ENCODE data around the gene PIH1D1. TPM values are rescaled to one million over a fixed set of nuclear protein-coding genes. Genes with fewer than 3 reads are reported as not detected.

Gene PIH1D1
- total RNA-seq, 1 donor from 2014 or later: 66.3 TPM

- no peak for DNase-seq (ENCODE audit: extremely low read depth, low read depth, low spot score)
Measured at GRCh38 chr19:49436381-49437017, 15.1 kb downstream of the PIH1D1 start.

GRCh38 chr19:49435670-49436069, 15.9 kb downstream of the PIH1D1 start:
- DNase-seq (ENCODE audit: extremely low read depth, low read depth, low spot score): no peak

- no peak for DNase-seq (ENCODE audit: extremely low read depth, low read depth, low spot score)
Measured at GRCh38 chr19:49434907-49435583, 16.6 kb downstream of the PIH1D1 start.

- no peak for DNase-seq (ENCODE audit: extremely low read depth, low read depth, low spot score)
Measured at GRCh38 chr19:49433240-49433901, 18.2 kb downstream of the PIH1D1 start.

GRCh38 chr19:49432141-49433073, 19.2 kb downstream of the PIH1D1 start:
- DNase-seq (ENCODE audit: extremely low read depth, low read depth, low spot score): no peak

GRCh38 chr19:49431330-49431749, 20.3 kb downstream of the PIH1D1 start:
- DNase-seq (ENCODE audit: extremely low read depth, low read depth, low spot score): no peak

GRCh38 chr19:49430678-49431329, 20.8 kb downstream of the PIH1D1 start:
- DNase-seq (ENCODE audit: extremely low read depth, low read depth, low spot score): no peak

- DNase-seq (ENCODE audit: extremely low read depth, low read depth, low spot score): no peak
Measured at GRCh38 chr19:49430172-49430677, 21.4 kb downstream of the PIH1D1 start.

GRCh38 chr19:49428547-49429451, 22.8 kb downstream of the PIH1D1 start:
- no peak for DNase-seq (ENCODE audit: extremely low read depth, low read depth, low spot score)

GRCh38 chr19:49427855-49428546, 23.6 kb downstream of the PIH1D1 start:
- DNase-seq (ENCODE audit: extremely low read depth, low read depth, low spot score): no peak

GRCh38 chr19:49427339-49427738, 24.3 kb downstream of the PIH1D1 start:
- DNase-seq (ENCODE audit: extremely low read depth, low read depth, low spot score): no peak

- DNase-seq (ENCODE audit: extremely low read depth, low read depth, low spot score): no peak
Measured at GRCh38 chr19:49425922-49426592, 25.6 kb downstream of the PIH1D1 start.

- no peak for DNase-seq (ENCODE audit: extremely low read depth, low read depth, low spot score)
Measured at GRCh38 chr19:49425178-49425577, 26.4 kb downstream of the PIH1D1 start, which contains the start of gene GFY. Gene GFY, plus strand, starts transcription at chr19:49425388. Its CDS starts 1,043 bp downstream, at chr19:49426431.

GRCh38 chr19:49423985-49424303, 27.7 kb downstream of the PIH1D1 start:
- no peak for DNase-seq (ENCODE audit: extremely low read depth, low read depth, low spot score)

GRCh38 chr19:49423071-49423984, 28.3 kb downstream of the PIH1D1 start, which contains the start of gene PTH2:
Gene PTH2, minus strand, starts transcription at chr19:49423441. Its CDS starts 102 bp downstream, at chr19:49423339.
- DNase-seq (ENCODE audit: extremely low read depth, low read depth, low spot score): no peak

- DNase-seq (ENCODE audit: extremely low read depth, low read depth, low spot score): no peak
Measured at GRCh38 chr19:49422407-49423070, 29.1 kb downstream of the PIH1D1 start.
